ENCODE data around the gene SYT9.

DNA sequence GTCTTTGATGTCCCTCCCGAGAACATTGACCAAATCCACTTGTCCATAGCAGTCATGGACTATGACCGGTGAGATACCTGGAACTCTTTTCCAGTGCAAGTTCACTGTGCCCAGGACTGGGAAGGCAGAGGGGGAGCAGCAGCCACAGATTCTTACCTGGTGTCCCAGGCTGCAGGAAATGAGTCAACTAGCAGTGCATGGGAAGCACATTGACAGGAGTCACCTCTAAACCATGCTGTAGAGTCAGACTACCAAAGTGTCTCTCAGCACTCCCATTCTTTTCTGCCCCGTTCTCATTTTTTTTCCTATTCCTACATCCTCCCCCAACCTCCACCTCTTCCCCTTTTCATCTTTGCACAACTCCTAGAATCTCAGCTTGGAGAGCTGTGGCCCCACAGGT is 166.4 kb downstream of the SYT9 start:
- no peak for TF ChIP-seq POLR2A (IDR thresholded peaks at IDR 0.05)
- TF ChIP-seq CTCF (IDR thresholded peaks at IDR 0.05), result no peak
- TF ChIP-seq POLR2AphosphoS5 (IDR thresholded peaks at IDR 0.05), result no peak
